AG04449 (cell line): ENCODE results near the gene HTT.

Source experiments
- CTCF ChIA-PET: fragments of 350-600 bp; formaldehyde crosslinking; extraction: SDS; loops from one replicate; lab custom pipeline; 2021; ENCODE audit warnings: antibody characterized with exemption; lab: Yijun Ruan, JAX
- POLR2A ChIA-PET: fragments of 400-600, 350-600 bp; formaldehyde crosslinking; extraction: SDS; loops from one replicate; lab custom pipeline; 2020; ENCODE audit warnings: antibody characterized with exemption, inconsistent platforms; lab: Yijun Ruan, JAX
- DNase-seq: peaks from one replicate; pipeline ENCODE4 v3.0.0-alpha.2; 2010; ENCODE audit warnings: low read depth, low spot score
- H3K4me3 ChIP-seq: 2 replicates; pipeline ENCODE4 v1.5.1; 2011; ENCODE audit warnings: low read depth, mild to moderate bottlenecking, control low read depth, low read length
- TF ChIP-seq, protein P1 (sequence below): IDR thresholded peaks from one replicate; pipeline ENCODE4 v1.5.1; 2011; ENCODE audit warnings: mild to moderate bottlenecking, moderate library complexity, low read length, control low read depth, inconsistent platforms; ENCODE audit not compliant: insufficient read depth; ENCODE audit errors: missing control alignments

HTT gene

GRCh38 chr4:3225071-3225850 lies 150.8 kb downstream of the HTT start:
- H3K4me3 ChIP-seq: no peak overlapping the region
- DNase-seq: no peak
- CTCF ChIA-PET: interaction anchor here (1.1 to 1.9 kb wide), 4 partner anchors 8 to 255 kb away, joined by 3 to 6 read pairs (median 4); no protein-coding TSS in a partner anchor
- TF ChIP-seq, protein P1, sequence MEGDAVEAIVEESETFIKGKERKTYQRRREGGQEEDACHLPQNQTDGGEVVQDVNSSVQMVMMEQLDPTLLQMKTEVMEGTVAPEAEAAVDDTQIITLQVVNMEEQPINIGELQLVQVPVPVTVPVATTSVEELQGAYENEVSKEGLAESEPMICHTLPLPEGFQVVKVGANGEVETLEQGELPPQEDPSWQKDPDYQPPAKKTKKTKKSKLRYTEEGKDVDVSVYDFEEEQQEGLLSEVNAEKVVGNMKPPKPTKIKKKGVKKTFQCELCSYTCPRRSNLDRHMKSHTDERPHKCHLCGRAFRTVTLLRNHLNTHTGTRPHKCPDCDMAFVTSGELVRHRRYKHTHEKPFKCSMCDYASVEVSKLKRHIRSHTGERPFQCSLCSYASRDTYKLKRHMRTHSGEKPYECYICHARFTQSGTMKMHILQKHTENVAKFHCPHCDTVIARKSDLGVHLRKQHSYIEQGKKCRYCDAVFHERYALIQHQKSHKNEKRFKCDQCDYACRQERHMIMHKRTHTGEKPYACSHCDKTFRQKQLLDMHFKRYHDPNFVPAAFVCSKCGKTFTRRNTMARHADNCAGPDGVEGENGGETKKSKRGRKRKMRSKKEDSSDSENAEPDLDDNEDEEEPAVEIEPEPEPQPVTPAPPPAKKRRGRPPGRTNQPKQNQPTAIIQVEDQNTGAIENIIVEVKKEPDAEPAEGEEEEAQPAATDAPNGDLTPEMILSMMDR: no peak
- POLR2A ChIA-PET: no interaction called here

GRCh38 chr4:3225936-3226335 lies 151.5 kb downstream of the HTT start:
- no peak overlapping the region for H3K4me3 ChIP-seq
- DNase-seq: no peak
- CTCF ChIA-PET: interaction anchor here (0.6 to 1.4 kb wide), 3 partner anchors 10 to 278 kb away, joined by 3 read pairs; no protein-coding TSS in a partner anchor
- POLR2A ChIA-PET: no interaction called here
- TF ChIP-seq, protein P1: no peak

GRCh38 chr4:3226467-3226866 lies 152.0 kb downstream of the HTT start:
- TF ChIP-seq, protein P1: no peak
- no peak overlapping the region for H3K4me3 ChIP-seq
- POLR2A ChIA-PET: no interaction called here
- CTCF ChIA-PET: interaction anchor here (0.6 to 1.4 kb wide), 2 partner anchors 13 to 278 kb away, joined by 3 read pairs; no protein-coding TSS in a partner anchor
- no peak for DNase-seq

GRCh38 chr4:3226944-3227343 lies 152.5 kb downstream of the HTT start:
- TF ChIP-seq, protein P1: no peak
- no peak overlapping the region for H3K4me3 ChIP-seq
- CTCF ChIA-PET: interaction anchor here (1.4 kb wide), 1 partner anchor 13 kb away, joined by 3 read pairs; no protein-coding TSS in a partner anchor
- DNase-seq: no peak
- POLR2A ChIA-PET: no interaction called here

DNA sequence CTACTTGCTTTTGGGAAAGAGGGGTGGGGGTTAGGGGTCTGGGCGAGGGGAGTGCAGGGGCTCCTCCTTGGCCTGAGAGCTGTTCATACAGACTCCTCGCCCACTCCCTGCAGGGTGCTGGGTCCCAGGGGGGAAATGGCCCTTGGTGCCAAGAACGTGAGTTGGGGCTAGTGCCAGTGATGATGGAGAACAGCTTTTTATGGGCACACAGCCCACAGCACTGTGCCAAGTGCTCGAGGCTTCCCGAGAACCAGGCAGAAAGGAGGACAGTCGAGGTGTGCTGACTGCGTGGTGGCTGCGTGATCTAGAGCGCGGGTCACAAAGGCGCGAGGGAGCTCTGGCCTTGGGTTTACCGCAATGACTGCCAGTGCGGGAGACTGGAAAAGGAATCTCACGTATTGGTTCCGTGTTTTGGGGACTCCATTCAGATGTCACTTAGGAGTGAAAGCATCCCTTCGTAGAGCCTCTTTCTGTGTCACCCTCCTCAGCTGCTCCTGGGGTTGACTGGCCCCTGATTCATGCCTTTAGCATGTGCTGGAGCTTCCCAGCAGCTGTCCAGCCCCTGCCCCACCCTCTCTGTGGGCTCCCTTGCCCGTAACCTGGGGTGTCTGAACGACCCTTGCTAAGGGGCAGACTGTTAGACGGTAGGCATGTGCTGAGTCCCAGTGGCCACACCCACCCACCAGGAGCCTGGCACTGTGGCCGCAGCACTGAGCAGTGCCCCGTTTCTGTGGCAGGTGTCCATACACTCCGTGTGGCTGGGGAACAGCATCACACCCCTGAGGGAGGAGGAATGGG lies 153.6 kb downstream of the HTT start:
- DNase-seq: no peak
- POLR2A ChIA-PET: no interaction called here

More for the DNA sequence above, 153.6 kb downstream of the HTT start:
- CTCF ChIA-PET: no interaction called here
- H3K4me3 ChIP-seq: no peak overlapping the region
- TF ChIP-seq, protein P1: no peak
